NCI-H1417 treated with DMSO at 0.1 percent for 48 hours (cell line): ENCODE measurements around the gene FSCN2.
A peak's percentile ranks its signal among the peaks of the same experiment; 100 is the strongest.
"Not testable (repeated sequence)": the region's sequence is repeated elsewhere in the genome, so short reads cannot be mapped to it uniquely, and the experiment has no call there.

ENCODE experiments used
- DNase-seq: peaks from one replicate; lab custom pipeline; 2025; lab: John Stamatoyannopoulos, UW

FSCN2 gene

DNA sequence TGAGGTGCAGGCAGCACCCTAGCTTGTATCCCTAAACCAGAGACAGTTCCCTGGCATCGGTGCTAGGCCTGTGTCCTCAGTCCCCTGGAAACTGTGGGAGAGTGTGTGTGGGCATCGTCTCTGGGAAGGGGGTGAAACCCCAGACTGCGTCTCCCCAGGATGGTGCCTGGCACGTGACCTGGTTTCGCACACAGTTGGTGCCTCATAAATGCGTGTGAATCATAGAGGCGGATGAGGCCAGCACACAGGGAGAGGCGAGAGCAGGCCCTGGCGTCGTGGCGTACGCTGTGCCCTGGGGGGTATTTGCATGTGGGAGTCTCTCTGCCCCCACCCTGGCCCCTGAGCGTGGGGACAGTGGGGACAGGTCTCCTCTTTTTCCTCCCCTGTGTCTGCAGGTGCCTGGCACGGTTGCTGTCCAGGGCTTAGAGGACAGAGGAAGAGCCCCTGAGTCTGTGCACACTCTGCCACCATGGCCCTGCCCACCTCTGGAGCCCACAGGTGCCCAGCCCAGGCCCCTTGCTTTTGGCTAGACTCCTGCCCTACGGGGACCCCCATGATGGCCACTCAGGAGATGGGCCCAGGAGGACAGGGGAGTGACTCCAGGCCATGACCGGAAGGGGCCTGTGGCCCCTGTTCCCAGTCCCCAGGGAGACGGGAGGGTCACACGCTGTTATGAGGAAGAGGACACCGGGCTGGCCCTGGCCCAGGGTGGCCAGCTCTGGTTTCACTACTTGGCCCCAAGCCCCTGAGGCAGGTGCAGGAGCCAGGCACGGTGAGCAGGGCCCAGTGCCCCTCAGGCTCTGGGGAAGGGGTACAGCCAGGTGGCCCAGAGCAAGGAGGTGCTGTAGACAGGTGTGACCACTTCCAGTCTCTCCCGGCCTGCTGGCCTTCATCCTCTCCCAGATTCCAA, 1.3 kb upstream of the FSCN2 start:
- DNase-seq, result no peak

DNA sequence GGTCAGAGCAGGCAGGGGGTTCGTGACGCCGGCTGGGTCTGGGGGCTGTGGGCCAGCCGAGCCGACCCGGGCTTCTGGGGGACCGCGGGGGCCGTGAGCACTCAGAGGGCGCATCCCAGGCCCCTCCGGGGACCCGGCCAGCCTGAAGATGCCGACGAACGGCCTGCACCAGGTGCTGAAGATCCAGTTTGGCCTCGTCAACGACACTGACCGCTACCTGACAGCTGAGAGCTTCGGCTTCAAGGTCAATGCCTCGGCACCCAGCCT, 140 bp downstream of the FSCN2 start:
- DNase-seq, result no peak

DNA sequence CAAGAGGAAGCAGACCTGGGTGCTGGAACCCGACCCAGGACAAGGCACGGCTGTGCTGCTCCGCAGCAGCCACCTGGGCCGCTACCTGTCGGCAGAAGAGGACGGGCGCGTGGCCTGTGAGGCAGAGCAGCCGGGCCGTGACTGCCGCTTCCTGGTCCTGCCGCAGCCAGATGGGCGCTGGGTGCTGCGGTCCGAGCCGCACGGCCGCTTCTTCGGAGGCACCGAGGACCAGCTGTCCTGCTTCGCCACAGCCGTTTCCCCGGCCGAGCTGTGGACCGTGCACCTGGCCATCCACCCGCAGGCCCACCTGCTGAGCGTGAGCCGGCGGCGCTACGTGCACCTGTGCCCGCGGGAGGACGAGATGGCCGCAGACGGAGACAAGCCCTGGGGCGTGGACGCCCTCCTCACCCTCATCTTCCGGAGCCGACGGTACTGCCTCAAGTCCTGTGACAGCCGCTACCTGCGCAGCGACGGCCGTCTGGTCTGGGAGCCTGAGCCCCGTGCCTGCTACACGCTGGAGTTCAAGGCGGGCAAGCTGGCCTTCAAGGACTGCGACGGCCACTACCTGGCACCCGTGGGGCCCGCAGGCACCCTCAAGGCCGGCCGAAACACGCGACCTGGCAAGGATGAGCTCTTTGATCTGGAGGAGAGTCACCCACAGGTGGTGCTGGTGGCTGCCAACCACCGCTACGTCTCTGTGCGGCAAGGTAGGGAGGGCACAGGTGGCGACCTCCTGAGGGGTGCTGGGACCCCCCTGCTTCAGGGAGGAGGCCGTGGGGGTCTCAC, 667 bp downstream of the FSCN2 start:
- no peak for DNase-seq

DNA sequence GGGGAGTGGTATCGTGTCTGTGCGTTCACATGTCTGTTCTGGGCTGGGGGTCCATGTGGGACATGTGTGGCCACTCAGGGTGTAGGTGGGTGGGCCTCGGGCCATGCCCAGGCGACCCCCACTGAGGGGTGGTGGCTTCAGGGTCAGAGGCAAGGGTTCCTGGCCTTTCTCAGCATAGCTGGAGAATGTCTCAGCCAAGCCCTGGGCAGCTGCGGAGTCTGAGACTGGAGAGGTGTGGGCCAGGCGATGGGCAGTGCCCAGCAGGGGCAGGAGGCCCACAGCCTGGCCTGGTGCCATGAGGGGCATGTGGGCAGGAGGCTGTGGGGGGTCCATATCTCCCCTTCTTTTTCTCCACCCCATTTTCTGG, 1.2 kb downstream of the FSCN2 start:
- no peak for DNase-seq

DNA sequence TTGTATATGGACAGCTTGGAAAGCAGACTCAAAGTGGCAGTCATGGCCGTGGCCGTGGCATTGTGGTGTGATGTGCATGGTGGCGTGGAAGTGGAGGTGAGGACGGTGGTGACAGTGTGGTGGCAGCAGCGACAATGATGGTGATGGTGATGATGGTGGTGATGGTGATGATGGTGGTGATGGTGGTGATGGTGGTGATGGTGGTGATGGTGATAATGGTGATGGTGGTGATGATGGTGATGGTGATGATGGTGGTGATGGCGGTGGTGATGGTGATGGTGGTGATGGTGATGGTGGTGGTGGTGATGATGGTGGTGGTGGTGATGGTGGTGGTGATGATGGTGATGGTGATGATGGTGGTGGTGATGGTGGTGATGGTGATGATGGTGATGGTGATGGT, 2.8 kb downstream of the FSCN2 start:
- not testable (repeated sequence) for DNase-seq

DNA sequence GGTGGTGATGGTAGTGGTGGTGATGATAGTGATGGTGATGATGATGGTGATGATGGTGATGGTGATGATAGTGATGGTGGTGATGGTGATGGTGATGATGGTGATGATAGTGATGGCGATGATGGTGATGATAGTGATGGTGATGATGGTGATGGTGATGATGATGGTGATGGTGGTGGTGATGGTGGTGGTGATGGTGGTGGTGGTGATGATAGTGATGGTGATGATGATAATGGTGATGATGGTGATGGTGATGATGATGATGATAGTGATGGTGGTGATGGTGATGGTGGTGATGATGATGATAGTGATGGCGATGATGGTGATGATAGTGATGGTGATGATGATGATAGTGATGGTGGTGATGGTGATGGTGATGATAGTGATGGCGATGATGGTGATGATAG, 3.8 kb downstream of the FSCN2 start:
- DNase-seq, result not testable (repeated sequence)

DNA sequence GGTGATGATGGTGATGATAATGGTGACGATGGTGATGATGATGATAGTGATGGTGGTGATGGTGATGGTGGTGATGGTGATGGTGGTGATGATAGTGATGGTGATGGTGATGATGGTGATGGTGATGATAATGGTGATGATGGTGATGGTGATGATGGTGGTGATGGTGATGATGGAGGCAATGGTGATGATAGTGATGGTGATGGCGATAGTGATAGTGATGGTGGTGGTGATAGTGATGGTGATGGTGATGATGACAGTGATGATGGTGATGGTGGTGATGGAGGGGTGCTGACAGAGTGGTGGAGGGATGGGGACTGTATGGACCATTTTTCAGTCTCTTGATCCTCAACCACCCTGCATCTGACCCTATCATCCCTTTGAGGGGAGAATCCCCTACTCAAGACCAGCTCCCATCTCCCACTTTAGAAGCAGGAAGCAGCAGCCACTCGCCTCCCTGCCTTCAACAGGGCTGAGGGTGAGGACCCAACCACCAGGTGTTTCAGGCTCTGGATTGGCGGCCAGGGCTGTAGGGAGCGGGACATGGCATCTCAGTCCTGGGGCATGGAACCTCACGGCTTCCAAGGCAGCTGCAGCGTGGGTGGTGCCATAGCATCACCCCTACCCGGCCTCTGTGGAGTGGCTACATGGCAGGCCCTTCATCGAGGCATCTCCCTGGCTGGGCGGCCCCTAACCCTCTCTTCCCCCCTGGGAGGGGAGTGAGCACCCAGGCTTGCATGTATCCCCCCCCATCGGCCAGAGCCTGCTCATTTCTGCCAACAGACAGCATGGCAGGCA, 4.5 kb downstream of the FSCN2 start:
- DNase-seq, result no peak

DNA sequence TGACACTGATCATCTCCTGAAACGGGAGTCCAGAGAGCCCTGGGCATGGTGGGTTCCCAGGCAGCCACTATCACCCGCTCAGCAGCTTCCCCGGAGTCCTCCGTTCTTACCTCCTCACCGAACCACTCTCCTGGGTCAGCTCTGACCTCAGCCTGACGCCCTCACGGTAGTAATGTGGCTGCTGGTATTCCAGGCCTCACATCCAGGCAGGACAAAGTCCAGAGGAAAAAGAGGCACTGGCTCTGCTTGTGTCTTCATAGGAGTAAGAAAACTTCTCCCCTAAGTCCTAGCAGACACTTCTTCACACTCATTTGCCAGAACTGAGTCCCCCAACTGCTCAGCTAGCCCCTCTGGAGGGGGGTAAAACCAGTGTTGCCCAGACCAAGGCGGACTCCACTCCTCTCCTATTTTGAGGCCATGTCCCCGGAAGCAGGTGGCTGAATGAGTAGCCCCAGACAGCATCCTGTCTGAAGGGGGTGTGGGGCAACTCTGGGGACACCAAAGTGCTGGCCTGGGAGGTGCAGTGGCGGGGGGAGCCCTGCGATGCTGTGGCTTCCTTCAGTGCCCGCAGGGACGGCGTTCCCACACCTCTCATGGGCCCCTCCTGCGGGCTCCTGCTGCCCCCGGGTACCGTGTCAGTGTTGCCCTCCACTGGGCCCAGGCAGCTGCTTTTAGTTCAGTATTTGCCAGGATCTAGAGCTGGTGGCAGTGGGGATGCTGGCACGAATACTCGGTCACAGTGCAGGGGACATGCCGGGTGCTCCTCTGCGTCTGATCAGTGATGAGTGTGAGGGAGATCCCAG, 5.4 kb downstream of the FSCN2 start:
- no peak for DNase-seq

DNA sequence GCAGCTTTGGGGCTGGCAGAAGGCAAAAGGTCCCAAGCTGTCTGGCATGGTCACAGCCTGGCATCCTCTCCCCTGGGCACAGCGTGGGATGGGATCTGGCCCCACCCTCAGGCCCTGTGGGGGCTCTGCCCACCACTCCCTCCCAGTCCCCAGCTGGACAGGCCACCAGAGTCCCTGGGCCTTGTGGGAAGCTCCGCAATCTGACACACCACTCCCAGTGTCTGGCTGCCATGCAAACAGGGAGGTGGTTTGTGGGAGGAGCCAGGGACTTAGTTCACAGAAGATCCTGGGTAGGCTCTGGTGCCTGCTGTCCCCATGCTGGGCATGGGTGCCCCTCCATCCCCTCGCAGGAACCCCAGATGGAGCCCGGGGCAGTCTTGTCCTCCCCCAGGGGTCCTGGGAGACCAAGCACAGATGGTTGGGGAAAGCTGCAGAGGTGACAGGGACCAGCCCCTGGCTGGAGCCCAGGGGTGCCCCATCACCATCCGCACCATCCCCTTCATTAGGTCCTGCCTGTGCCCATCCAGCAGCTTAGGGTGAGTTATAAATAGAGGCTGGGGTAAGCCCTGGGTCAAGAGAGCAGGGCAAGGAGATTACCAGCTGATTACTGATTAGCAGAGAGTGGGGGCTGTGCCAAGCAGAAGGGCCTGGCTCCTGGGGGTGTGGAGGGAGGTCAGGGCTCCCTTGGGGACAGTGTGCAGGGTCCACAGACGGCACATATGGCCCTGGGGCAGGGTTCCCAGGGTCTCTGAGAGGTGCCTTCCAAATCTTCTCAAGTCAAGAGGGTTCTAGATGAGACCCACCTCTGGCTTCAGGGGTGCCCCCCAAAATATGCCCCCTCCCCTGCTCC, 6.2 kb downstream of the FSCN2 start:
- no peak for DNase-seq

DNA sequence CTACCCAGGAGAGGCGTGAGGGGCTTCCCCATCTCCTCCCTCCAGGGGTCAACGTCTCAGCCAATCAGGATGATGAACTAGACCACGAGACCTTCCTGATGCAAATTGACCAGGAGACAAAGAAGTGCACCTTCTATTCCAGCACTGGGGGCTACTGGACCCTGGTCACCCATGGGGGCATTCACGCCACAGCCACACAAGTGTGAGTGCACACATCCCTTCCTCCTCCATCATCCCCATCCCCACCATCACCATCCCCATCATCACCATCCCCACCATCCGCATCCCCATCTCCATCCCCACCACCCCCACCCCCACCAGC, 6.8 kb downstream of the FSCN2 start:
- no peak for DNase-seq

DNA sequence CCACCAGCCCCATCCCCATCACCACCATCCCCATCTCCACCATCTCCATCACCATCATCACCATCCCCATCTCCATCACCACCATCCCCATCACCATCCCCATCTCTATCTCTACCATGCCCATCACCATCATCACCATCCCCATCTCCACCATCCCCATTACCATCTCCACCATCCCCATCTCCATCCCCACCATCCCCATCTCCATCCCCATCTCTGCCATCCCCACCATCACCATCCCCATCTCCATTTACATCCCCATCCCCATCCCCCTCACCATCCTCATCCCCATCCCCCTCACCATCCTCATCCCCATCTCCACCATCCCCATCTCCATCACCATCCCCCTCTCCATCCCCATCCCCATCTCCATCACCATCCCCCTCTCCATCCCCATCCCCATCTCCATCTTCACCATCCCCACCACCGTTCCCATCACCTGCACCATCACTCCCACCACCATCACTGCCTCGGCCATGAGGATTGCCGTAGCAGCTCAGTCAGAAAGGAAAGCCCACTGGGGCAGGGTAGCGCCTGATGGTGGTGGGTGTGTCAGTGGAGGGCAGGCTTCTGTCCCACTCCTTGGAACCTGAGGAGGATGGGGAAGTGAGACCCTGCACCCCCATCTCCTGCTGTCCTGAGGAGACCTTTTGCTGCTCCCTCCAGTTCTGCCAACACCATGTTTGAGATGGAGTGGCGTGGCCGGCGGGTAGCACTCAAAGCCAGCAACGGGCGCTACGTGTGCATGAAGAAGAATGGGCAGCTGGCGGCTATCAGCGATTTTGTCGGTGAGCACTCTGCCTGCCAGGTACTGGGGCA, 7.5 kb downstream of the FSCN2 start:
- DNase-seq, result no peak

DNA sequence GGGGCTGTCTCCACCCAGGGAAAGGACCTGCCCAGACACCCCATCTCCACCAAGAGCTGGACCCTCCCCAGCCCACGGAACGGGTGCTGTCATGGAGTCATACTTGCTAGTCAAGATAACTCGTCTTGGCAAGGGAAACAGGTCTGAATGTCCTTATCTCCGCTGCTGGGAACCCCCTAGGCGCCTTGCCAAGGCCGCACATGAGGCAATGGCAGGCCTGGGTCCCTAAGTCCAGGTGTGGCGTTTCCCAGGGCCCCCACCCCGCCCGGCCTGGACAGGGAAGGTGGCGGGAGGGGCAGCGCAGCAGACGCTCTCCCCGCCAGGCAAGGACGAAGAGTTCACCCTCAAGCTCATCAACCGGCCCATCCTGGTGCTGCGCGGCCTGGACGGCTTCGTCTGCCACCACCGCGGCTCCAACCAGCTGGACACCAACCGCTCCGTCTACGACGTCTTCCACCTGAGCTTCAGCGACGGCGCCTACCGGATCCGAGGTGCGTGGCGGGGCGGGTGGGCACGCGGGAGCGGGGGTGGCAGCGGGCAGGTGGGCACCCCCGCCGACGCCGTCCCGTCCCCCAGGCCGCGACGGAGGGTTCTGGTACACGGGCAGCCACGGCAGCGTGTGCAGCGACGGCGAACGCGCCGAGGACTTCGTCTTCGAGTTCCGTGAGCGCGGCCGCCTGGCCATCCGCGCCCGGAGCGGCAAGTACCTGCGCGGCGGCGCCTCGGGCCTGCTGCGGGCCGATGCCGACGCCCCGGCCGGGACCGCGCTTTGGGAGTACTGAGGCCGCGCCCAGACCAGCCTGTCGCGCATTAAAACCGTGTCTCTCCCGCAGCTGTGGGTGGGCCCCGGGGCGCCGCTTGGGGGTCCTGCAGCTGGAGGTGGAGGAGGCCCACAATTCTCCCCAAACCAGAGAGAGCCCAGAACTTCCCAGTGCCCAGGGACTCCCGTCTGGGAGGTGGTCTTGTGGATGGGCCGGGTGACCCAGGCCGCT, 8.4 kb downstream of the FSCN2 start:
- no peak for DNase-seq

DNA sequence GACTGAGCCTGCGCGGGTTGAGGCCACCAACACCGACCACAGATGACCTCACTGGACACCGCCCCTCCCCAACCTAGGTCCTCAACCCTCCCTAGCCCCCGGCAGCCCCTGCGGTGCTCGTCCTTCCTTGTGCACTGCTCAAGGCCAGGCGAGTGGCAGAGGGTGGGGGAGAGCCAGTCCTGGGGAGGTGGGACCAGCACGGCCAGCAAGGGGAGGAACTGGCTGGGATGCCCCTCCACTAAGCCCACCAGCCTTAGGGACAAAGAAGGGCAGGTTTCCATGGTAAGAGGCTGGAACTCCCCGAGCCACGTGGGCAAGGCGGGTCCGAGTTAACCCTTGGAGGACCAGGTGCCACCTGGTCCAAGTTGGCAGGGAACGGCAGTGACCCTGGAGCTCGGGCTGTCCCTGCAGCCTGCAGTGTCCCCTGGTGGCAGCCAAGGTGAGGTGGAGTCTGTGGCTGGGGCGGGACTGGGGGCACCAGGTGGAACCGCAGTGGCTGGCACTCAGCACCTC, 9.2 kb downstream of the FSCN2 start:
- no peak for DNase-seq

DNA sequence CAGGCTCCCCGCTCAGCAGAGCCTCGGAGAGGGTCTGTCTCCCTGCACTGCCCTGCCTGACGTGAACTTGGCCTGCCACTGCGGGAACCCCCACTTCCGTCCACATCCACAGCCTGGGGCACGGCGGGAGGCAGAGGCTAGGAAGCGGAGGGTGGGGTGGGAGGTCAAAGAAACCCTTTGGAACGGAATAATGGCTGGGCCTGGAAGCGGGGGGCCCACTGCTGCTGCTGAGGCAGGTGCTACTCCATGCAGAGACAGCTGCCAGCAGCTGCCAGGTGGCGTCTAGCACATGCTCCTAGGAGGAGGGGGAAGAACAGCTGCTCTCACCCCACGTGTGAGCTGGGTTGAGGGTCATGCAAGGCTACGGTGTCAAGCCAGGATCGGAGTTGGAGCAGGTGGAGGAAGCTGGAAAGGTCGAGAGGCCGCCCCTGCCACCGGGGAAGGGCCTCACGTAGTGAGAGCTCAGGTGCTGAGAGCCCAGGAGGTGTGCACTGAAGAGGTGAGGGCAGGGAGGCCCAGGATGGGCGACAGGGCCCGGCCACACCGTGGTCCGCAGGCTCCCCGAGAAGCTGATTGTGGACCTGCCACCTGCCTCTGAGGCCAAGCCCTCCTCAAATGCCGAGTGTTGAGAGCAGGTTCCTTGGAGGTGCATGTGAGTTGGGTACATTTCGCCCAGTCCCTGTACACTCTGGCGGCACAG, 9.8 kb downstream of the FSCN2 start:
- DNase-seq, result peak; percentile 77

DNA sequence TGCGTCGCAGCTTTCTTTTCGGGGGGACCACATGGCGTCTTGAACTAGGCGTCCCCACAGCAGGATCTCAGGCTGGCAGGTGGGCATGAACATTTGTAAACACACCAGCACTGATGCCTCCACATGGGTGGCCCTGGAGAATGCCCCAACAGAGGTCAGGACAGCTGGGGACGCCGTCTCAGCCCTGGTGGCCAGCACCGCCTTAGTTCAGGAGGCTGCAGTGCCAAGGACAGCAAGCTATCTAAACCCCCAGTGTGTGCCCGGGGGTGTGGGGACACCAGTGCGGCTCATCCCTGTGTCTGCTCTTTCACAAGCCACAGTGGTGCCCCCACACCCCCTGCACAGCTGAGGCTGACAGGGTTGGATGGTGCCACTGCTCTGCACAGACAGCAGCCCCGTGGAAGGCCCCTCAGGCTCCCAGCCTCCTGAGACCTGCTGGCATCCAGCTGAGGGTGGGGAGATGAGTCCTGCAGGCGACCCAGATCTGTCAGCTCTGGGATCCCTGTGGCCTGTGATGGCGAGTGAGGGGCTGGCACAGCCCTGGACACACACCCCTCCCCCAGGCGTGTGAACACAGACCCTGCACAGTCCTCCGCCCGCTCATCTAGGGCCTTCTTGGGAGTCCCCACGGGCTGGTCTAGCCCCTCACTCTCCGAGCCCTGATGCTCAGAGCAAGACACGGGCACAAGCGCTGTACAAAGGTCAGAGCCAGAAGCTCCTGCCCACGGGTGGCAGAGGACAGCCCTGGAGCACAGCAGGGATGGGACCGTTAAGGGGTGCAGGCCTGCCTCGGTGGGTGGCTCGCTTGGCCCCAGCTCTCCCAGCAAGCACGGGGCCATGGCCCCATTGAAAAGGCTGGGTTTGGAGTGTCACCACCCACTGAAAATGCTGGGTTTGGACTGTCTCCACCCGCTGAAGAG, 10.7 kb downstream of the FSCN2 start:
- DNase-seq, result no peak

DNA sequence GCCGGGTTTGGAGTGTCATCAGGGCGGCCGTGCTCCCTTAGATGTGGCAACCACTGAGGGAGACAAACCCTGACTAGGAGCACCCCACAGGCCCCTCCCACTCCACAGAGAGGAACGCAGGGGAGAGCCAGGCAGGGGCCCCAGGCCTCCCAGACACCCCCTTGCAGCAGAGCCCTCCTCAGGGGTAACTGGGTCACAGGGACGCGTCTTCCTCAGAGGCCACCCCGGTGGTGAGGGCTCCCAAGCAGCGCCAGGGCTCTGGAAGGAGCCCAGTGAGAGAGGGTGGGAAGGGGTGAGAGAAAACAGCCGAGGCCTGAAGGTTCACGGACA, 11.4 kb downstream of the FSCN2 start:
- no peak for DNase-seq

DNA sequence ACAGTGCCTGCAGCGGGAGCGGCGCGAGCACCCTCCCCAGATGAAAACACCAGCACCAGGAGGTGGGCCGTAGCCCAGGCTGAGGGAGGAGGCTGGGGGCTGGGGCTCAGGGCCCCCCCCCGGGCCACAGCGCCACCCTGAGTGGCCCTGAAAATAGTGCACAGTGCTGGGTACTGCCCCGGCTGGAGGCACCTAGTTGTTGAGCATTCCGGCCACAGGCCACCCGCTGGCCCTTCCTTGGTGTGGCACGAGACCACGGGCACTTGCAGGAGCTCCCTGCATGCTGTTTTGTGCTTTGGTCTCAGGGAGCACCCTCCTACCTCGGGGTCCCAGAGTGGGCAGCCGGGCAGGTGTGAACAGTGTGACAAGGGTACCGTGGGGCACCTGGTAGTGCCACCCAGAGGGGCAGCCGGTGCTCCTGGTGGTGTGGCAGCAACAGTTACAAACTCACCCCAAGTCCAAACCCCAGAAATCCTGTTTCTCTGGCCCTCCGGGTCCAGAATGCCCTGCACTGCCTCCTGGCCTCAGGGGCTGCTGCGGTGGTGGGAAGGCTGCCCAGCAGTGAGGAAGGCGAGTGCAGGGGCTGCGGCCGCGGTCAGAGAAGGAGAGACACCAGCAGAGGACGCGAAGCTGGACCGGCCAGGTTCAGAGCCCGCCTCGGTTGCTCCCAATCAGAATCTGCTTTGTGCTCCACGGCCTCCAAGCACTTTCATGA, 11.9 kb downstream of the FSCN2 start:
- DNase-seq, result no peak
